Tibial nerve (tissue), 4 donors: ENCODE results near the gene RIT1. TPM values are rescaled to one million over a fixed set of nuclear protein-coding genes. Genes with fewer than 3 reads are reported as not detected.

Source experiments
- DNase-seq, 2 donors: peaks; one replicate each; pipeline ENCODE4 v3.0.0-alpha.2; 2019; ENCODE audit warnings: low spot score in 2 of 2
- H3K27ac ChIP-seq, 4 donors: fragments of 200-600 bp; sonication (generic) in 3 of 4; one replicate each; pipeline ENCODE4 v1.5.1; 2017 to 2019; ENCODE audit warnings: mild to moderate bottlenecking in 1 of 4
- H3K27me3 ChIP-seq, 2 donors: fragments of 200-600 bp; sonication (generic) in 1 of 2; one replicate each; pipeline versions ENCODE4 v1.5.1 to v1.6.0; 2017 to 2019
- H3K36me3 ChIP-seq, 3 donors: fragments of 200-600 bp; sonication (generic); one replicate each; pipeline ENCODE4 v1.5.1; 2018 to 2019
- H3K4me1 ChIP-seq, 4 donors: fragments of 200-600 bp; sonication (generic) in 3 of 4; one replicate each; pipeline ENCODE4 v1.5.1; 2017 to 2019
- H3K4me3 ChIP-seq, 4 donors: fragments of 200-600 bp; sonication (generic) in 3 of 4; one replicate each; pipeline ENCODE4 v1.5.1; 2017 to 2019; ENCODE audit warnings: mild to moderate bottlenecking in 1 of 4, moderate library complexity in 1 of 4
- H3K9me3 ChIP-seq, 4 donors: fragments of 200-600 bp; sonication (generic) in 3 of 4; one replicate each; pipeline ENCODE4 v1.5.1; 2017 to 2019
- CTCF ChIP-seq, 5 experiments: fragments of 200-600 bp in 3 of 5; fragments of 450-650 bp in 2 of 5; sonication (generic) in 3 of 5; IDR thresholded peaks; one replicate each; pipeline ENCODE4 v1.5.1; 2016 to 2019; ENCODE audit warnings: antibody characterized with exemption in 5 of 5, mild to moderate bottlenecking in 3 of 5, moderate library complexity in 2 of 5
- EP300 ChIP-seq, 2 donors: sonication (generic); formaldehyde crosslinking; IDR thresholded peaks; one replicate each; pipeline ENCODE4 v1.6.1; 2017; ENCODE audit warnings: antibody characterized with exemption in 2 of 2, mild to moderate bottlenecking in 1 of 2
- POLR2A ChIP-seq, 2 donors: fragments of 450-650 bp; IDR thresholded peaks; one replicate each; pipeline ENCODE4 v1.6.1; 2017; ENCODE audit warnings: antibody characterized with exemption in 2 of 2, mild to moderate bottlenecking in 2 of 2, moderate library complexity in 2 of 2
- WGBS, 2 donors: methylation state at CpG; one replicate each; pipeline ENCODE4 v1.1.5; 2018; 5-methylcytosine and 5-hydroxymethylcytosine counted together
- total RNA-seq, 4 donors: library from RNA; depleted of rRNA; stranded (reverse); fragments of >200 nt; gene quantifications; one replicate each; pipeline ENCODE4 v1.1.0, GENCODE V29; 2016

RIT1 gene
- total RNA-seq, 4 donors from 2014 or later, result 18.8 to 23.3 (median 20.7) TPM

GRCh38 chr1:155860970-155861510 lies 50.1 kb downstream of the RIT1 start:
- Histone ChIP-seq H3K4me3 (peak overlapping the region; percentile 33 to 58 (median 38)), H3K27me3 (no peaks in the 10 kb centered on the region), H3K27ac (peak overlapping the region; percentile 82 to 98 (median 88)), H3K4me1 (peaks cover 0 to 48% (median 13%) of the 10 kb centered on the region in 4 donors), H3K36me3 (no peaks in the 10 kb centered on the region), H3K9me3 (no peaks in the 10 kb centered on the region)
- DNase-seq, result no peak
- WGBS, 2 donors, result 23% methylated on average over 2 of the region's 2 CpGs
- no peak for TF ChIP-seq CTCF (IDR thresholded peaks at IDR 0.05)
- no peak for TF ChIP-seq POLR2A (IDR thresholded peaks at IDR 0.05)
- no peak for TF ChIP-seq EP300 (IDR thresholded peaks at IDR 0.05)

DNA sequence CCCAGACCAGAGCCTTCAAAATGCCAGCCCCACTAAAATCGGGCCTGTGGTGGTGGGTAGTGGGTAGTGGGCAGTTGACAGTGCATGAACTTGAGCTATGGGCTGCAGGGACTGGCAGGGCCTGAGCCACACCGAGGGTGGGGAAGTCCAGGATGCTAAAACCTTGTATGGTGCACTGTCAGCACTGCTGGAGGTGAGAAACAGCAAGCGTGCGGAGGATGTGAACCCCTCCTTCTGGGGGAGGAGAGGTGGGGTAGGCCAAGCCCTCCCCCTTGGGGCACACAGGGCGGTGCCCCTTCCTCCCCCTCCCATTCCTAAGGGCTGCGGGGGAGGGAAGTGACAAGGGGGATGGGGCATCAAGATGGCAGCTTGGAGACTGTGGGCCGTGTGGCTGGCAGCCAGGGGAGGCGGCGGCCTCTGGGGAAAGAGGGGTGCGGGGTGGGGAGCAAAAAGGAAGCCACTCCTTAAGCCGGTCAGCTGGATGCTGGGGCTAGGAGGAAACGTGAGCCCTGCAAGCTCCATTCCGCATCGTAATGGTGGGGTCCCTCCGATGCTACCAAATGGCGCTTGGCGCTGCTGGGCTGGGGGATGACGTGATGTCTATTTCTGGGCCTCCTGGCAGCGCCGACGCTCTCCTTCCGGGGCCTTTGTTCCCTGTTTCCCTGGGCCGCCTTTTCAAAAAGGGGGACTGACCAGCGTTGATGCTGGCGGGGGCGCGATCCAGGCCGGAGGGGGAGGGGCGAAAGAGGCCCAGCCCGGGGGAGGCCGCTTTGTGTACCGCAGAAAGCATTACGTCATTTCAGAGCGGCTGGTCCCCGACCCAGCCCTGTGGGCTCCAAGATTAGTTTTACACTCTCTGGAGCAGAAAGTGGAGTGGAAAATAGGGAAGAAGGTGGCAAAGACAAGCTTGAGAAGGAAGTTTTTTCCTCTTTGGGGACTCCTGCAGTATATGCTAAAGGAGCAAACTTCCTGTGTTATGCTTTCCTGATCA lies 51.0 kb downstream of the RIT1 start:
- TF ChIP-seq POLR2A (IDR thresholded peaks at IDR 0.05) (peak in 1 of 2 donors; percentile 59), CTCF (IDR thresholded peaks at IDR 0.05) (peak in 1 of 5 experiments; percentile 13), EP300 (IDR thresholded peaks at IDR 0.05) (peak; percentile 49 to 87)
- H3K4me3 ChIP-seq, result peak overlapping the region; percentile 33 to 58 (median 38)
- peak; percentile 68 to 70 for DNase-seq
- no peaks in the 10 kb centered on the region for H3K9me3 ChIP-seq
- H3K4me1 ChIP-seq, result peaks cover 0 to 56% (median 17%) of the 10 kb centered on the region in 4 donors
- peaks cover 0 to 3% (median 0%) of the 10 kb centered on the region in 3 donors for H3K36me3 ChIP-seq
- H3K27ac ChIP-seq, result peak overlapping the region; percentile 82 to 98 (median 88)
- WGBS, 2 donors, result 1% methylated on average over 34 of the region's 35 CpGs
- no peaks in the 10 kb centered on the region for H3K27me3 ChIP-seq

DNA sequence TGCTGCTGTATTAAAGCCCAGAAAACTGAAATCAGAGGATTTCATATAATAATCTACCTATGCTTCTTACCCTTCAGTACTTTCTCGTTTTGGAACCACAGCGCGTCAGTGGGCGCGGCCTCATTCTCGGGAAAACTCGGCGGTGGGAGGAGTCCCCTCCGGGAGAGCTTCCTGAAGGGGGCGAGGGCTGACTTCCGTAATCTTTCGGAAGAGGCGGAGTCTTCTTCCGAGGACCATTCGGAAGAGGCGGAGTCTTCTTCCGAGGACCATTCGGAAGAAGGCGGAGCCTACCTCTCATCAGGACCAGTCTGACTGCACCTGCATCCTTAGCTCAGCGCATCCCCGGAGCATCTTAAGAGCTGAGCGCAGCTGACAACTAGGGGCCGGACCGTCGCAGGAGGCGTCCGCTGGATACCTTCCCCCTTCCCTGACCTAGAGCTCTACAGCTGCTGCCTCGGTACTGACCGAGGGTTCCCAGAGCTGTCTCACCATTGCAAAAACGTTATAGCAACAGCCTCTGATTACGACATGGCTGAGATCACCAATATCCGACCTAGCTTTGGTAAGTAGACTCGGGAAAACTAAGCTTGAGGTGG lies 51.8 kb downstream of the RIT1 start, which contains the start of gene SYT11:
Gene SYT11 (plus strand): TSS at position 334 of the 596 bp plus-strand sequence. CDS start 195 bp downstream, at position 529.
- no peaks in the 10 kb centered on the region for H3K9me3 ChIP-seq
- peak; percentile 94 to 97 for DNase-seq
- H3K4me1 ChIP-seq, result peaks cover 0 to 59% (median 17%) of the 10 kb centered on the region in 4 donors
- peaks cover 0 to 11% (median 8%) of the 10 kb centered on the region in 3 donors for H3K36me3 ChIP-seq
- TF ChIP-seq POLR2A (IDR thresholded peaks at IDR 0.05) (peak; percentile 55 to 84), EP300 (IDR thresholded peaks at IDR 0.05) (peak; percentile 83 to 94), CTCF (IDR thresholded peaks at IDR 0.05) (peak in 1 of 5 experiments; percentile 8)
- H3K27ac ChIP-seq, result peak within 1 kb of the TSS; percentile 82 to 98 (median 90)
- WGBS, 2 donors, result 0% methylated on average over 28 to 32 of the region's 33 CpGs
- H3K27me3 ChIP-seq, result no peaks in the 10 kb centered on the region
- H3K4me3 ChIP-seq, result peak within 1 kb of the TSS; percentile 33 to 58 (median 38)

- TF ChIP-seq POLR2A (IDR thresholded peaks at IDR 0.05), result no peak
- no peak for TF ChIP-seq CTCF (IDR thresholded peaks at IDR 0.05)
- TF ChIP-seq EP300 (IDR thresholded peaks at IDR 0.05), result no peak
- H3K4me1 ChIP-seq, result peaks cover 0 to 59% (median 17%) of the 10 kb centered on the region in 4 donors
- 56 to 58% methylated on average over 12 of the region's 12 CpGs for WGBS, 2 donors
- H3K9me3 ChIP-seq, result no peaks in the 10 kb centered on the region
- H3K36me3 ChIP-seq, result peaks cover 0 to 16% (median 10%) of the 10 kb centered on the region in 3 donors
- no peaks in the 10 kb centered on the region for H3K27me3 ChIP-seq
- H3K4me3 ChIP-seq, result peak overlapping the region; percentile 24 to 58 (median 36)
- DNase-seq, result peak in 1 of 2 donors; percentile 33
- H3K27ac ChIP-seq, result peak overlapping the region; percentile 82 to 94 (median 90)
Measured at GRCh38 chr1:155858800-155859233, 52.3 kb downstream of the RIT1 start.
